SHP77 treated with DMSO at 0.1 percent for 48 hours (cell line): Measurements from ENCODE around the gene FAM131A.

Experiments
- DNase-seq: peaks from one replicate; lab custom pipeline; 2025; lab: John Stamatoyannopoulos, UW

The FAM131A gene

GRCh38 chr3:184337399-184337714 is at the start of gene FAM131A:
FAM131A (plus strand) TSS chr3:184337600; CDS start chr3:184337631, 31 bp downstream.
- DNase-seq = no peak

GRCh38 chr3:184289426-184289938 is 47.9 kb upstream of the FAM131A start:
- DNase-seq = peak; percentile 48

- DNase-seq = no peak
Observed at GRCh38 chr3:184290331-184290730, 47.1 kb upstream of the FAM131A start.

GRCh38 chr3:184291044-184291737 is 46.2 kb upstream of the FAM131A start:
- no peak for DNase-seq

- DNase-seq = no peak
Observed at GRCh38 chr3:184291738-184292445, 45.5 kb upstream of the FAM131A start.

- no peak for DNase-seq
Observed at GRCh38 chr3:184295771-184296170, 41.6 kb upstream of the FAM131A start.

- DNase-seq = no peak
Observed at GRCh38 chr3:184296616-184297015, 40.8 kb upstream of the FAM131A start.

- peak; percentile 88 for DNase-seq
Observed at GRCh38 chr3:184298759-184299487, 38.5 kb upstream of the FAM131A start, which contains the start of gene PSMD2. PSMD2 (plus strand) TSS chr3:184299241; CDS start chr3:184299267, 26 bp downstream.

GRCh38 chr3:184299488-184300377 is 37.7 kb upstream of the FAM131A start:
- DNase-seq = no peak

- DNase-seq = no peak
Observed at GRCh38 chr3:184300378-184300720, 37.1 kb upstream of the FAM131A start.

GRCh38 chr3:184305577-184305976 is 31.8 kb upstream of the FAM131A start:
- no peak for DNase-seq

- no peak for DNase-seq
Observed at GRCh38 chr3:184306341-184306972, 30.9 kb upstream of the FAM131A start.

- DNase-seq = no peak
Observed at GRCh38 chr3:184307915-184308314, 29.5 kb upstream of the FAM131A start.

- DNase-seq = no peak
Observed at GRCh38 chr3:184308744-184309143, 28.7 kb upstream of the FAM131A start.

- no peak for DNase-seq
Observed at GRCh38 chr3:184311633-184312032, 25.8 kb upstream of the FAM131A start.

GRCh38 chr3:184314363-184314699 is 23.1 kb upstream of the FAM131A start, which contains the start of gene EIF4G1:
EIF4G1 (plus strand) TSS chr3:184314606; CDS start chr3:184315797, 1,191 bp downstream.
- DNase-seq = peak; percentile 57

GRCh38 chr3:184314700-184315542 is 22.5 kb upstream of the FAM131A start:
- DNase-seq = no peak

GRCh38 chr3:184315543-184315867 is 21.9 kb upstream of the FAM131A start:
- no peak for DNase-seq

- DNase-seq = no peak
Observed at GRCh38 chr3:184315871-184316661, 21.3 kb upstream of the FAM131A start.

- no peak for DNase-seq
Observed at GRCh38 chr3:184316792-184317191, 20.6 kb upstream of the FAM131A start.
